ENCODE data around the gene ITPKB.

GRCh38 chr1:226696547-226696946 lies 42.5 kb downstream of the ITPKB start:
- TF ChIP-seq CTCF (IDR thresholded peaks at IDR 0.05) (no peak), EP300 (IDR thresholded peaks at IDR 0.05) (no peak)

Measured in ovary (tissue), 3 donors.